HG03159 (cell line): ENCODE measurements around the gene TMEM252.

Source experiments
- ATAC-seq: cut with Tn5 transposase; IDR thresholded peaks from one replicate; pipeline ENCODE4 v1.9.1; 2021; ENCODE audit warnings: mild to moderate bottlenecking, moderate library complexity; ENCODE audit not compliant: unreplicated experiment

The TMEM252 gene

GRCh38 chr9:68500457-68501381 is 40.0 kb downstream of the TMEM252 start:
- ATAC-seq: no peak

DNA sequence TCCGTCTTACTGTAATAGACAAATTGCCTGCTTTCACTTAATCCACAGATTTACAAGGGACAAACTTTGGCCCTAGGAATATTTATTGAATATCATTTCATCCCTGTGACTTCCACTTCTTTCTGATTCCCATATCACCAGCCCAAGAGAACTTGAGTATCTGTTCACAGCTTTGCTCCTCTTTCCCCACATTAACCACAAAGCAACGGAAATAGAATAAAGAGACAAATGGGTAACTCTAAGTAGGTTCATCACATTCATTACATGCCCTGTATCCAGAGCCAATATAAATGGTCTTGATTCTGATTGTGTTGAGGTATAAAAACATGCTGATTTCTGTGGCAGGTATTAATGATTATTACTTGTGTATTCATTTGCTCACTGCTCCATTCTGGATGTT is 41.9 kb downstream of the TMEM252 start:
- ATAC-seq: no peak

GRCh38 chr9:68497629-68498028 is 43.1 kb downstream of the TMEM252 start:
- no peak for ATAC-seq

DNA sequence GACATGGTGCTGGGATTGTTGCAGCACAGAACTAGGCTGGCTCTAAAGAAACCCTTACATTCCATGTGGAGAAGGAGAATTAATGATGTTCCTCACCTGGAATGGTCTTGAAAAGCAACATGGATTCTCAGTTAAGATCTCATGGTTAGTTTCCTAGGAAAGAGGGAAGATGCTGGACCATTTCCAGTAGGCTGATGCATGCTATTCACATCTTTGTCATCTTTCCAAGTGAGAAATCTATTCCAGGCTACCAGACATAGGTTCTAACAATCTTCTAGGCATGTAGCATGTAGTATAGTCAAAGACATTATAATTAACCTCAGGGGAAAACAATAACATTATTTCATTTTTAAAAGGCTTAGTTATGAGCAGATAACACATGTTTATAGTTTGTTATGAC is 44.3 kb downstream of the TMEM252 start:
- ATAC-seq: no peak

DNA sequence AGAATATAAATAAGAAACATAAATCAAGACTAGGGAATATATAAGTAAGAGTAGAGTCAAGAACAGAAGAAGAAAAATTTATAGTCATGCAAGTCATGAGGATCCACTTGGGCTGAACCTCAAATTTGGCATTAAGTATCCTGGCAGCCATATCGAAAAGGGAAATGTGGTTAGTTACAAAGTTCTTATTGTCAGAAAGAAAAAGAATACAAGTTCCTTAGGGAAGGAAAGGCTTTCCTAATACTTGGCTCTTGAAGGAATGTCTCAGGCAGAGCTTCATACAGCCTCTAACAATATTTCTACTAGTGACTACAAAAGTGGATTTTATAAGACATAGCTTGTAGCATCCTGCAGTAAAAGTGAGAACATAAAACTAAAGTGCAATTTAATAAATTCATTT is 45.4 kb downstream of the TMEM252 start:
- no peak for ATAC-seq

- no peak for ATAC-seq
Observed at GRCh38 chr9:68493958-68494577, 46.6 kb downstream of the TMEM252 start.

GRCh38 chr9:68493541-68493940 is 47.1 kb downstream of the TMEM252 start:
- ATAC-seq: no peak

- no peak for ATAC-seq
Observed at GRCh38 chr9:68492806-68493205, 47.9 kb downstream of the TMEM252 start.

- ATAC-seq: no peak
Observed at GRCh38 chr9:68489646-68490045, 51.0 kb downstream of the TMEM252 start.

- no peak for ATAC-seq
Observed at GRCh38 chr9:68488126-68488525, 52.6 kb downstream of the TMEM252 start.
